ENCODE data around the gene SEC23IP. TPM values are rescaled to one million over a fixed set of nuclear protein-coding genes. Genes with fewer than 3 reads are reported as not detected.

The SEC23IP gene
- total RNA-seq, 1 donor from 2014 or later, result 17.7 TPM

DNA sequence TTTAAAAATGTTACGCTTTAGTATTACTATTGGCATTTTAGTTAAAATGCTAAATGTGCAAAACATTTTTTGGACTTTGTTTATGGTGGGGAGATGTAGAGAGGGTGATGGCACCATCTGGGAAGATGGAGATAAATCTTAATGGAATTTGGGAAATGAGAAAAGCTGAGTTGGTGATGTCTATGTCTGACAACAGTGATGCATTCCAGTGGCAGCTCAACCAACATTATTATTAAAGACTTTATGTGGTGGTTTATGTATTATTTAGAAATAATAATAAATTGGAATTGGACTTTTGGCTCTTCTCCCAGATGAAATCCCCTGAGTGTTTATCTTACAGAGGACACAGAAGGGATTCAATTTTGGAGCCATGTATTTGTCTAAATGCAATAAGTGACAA is 77.6 kb downstream of the SEC23IP start:
- Histone ChIP-seq H3K27ac (ENCODE audit: low read depth, low read length) (no peak overlapping the region), H3K4me1 (ENCODE audit: control insufficient read depth in 3 of 3, insufficient read depth in 3 of 3, low read length in 3 of 3) (no peaks in the 10 kb centered on the region), H3K36me3 (ENCODE audit: control insufficient read depth in 3 of 3, insufficient read depth in 3 of 3, low read length in 3 of 3) (no peaks in the 10 kb centered on the region), H3K27me3 (ENCODE audit: control insufficient read depth in 3 of 3, insufficient read depth in 3 of 3, low read length in 3 of 3) (no peaks in the 10 kb centered on the region), H3K9ac (ENCODE audit: low read depth in 1 of 3, low read length in 3 of 3) (no peak overlapping the region), H3K4me3 (ENCODE audit: low read length in 3 of 3) (no peak overlapping the region), H3K9me3 (ENCODE audit: control insufficient read depth in 3 of 3, low read length in 3 of 3) (peaks cover 0 to 9% (median 0%) of the 10 kb centered on the region in 3 donors)

DNA sequence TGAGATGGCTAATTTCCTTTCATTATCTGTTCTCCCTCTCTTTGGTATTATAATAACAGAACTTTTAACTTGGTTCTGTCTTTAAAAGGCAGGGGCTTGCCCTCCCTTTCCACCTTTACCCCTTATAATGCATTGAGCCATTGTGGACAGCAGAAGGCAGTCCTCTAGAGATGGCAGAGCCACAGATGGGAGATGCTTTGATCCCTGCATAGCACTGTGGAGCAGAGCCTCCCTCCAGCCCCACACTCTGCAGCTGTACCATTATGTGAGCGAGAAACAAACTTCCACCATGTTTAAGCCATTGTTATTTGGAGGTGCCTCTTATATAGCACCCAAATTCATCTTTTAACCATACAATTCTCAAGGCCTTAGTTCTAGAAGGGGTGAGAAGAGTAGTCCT is 78.4 kb downstream of the SEC23IP start:
- peaks cover 0 to 9% (median 0%) of the 10 kb centered on the region in 3 donors for H3K9me3 ChIP-seq (ENCODE audit: control insufficient read depth in 3 of 3, low read length in 3 of 3)
- no peak overlapping the region for H3K27ac ChIP-seq (ENCODE audit: low read depth, low read length)
- no peak overlapping the region for H3K9ac ChIP-seq (ENCODE audit: low read depth in 1 of 3, low read length in 3 of 3)
- H3K4me3 ChIP-seq (ENCODE audit: low read length in 3 of 3), result no peak overlapping the region
- H3K27me3 ChIP-seq (ENCODE audit: control insufficient read depth in 3 of 3, insufficient read depth in 3 of 3, low read length in 3 of 3), result no peaks in the 10 kb centered on the region
- no peaks in the 10 kb centered on the region for H3K36me3 ChIP-seq (ENCODE audit: control insufficient read depth in 3 of 3, insufficient read depth in 3 of 3, low read length in 3 of 3)
- H3K4me1 ChIP-seq (ENCODE audit: control insufficient read depth in 3 of 3, insufficient read depth in 3 of 3, low read length in 3 of 3), result no peaks in the 10 kb centered on the region

DNA sequence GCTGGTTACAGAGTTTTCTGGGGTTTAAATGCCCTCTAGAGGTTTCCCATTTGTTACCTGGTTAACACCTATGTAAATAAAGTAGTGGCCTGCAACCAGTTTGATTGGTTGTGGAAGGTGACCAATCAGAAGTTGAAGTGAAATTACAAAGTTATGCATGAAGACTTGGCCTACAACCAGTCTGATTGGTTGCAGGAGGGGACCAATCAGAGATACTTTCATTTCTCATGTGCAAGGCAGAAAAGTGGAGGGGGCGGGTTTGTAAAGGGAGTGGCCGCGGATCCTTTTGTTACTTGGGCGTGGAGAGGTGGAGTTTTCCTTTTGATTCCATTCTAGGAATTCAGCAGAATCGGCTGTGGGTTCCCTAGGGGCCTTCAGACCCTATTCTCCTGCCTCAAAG is 80.8 kb downstream of the SEC23IP start:
- Histone ChIP-seq H3K9me3 (ENCODE audit: control insufficient read depth in 3 of 3, low read length in 3 of 3) (no peaks in the 10 kb centered on the region), H3K27ac (ENCODE audit: low read depth, low read length) (no peak overlapping the region), H3K36me3 (ENCODE audit: control insufficient read depth in 3 of 3, insufficient read depth in 3 of 3, low read length in 3 of 3) (no peaks in the 10 kb centered on the region), H3K4me3 (ENCODE audit: low read length in 3 of 3) (no peak overlapping the region), H3K27me3 (ENCODE audit: control insufficient read depth in 3 of 3, insufficient read depth in 3 of 3, low read length in 3 of 3) (peaks cover 0 to 2% (median 0%) of the 10 kb centered on the region in 3 donors), H3K4me1 (ENCODE audit: control insufficient read depth in 3 of 3, insufficient read depth in 3 of 3, low read length in 3 of 3) (no peaks in the 10 kb centered on the region), H3K9ac (ENCODE audit: low read depth in 1 of 3, low read length in 3 of 3) (no peak overlapping the region)

DNA sequence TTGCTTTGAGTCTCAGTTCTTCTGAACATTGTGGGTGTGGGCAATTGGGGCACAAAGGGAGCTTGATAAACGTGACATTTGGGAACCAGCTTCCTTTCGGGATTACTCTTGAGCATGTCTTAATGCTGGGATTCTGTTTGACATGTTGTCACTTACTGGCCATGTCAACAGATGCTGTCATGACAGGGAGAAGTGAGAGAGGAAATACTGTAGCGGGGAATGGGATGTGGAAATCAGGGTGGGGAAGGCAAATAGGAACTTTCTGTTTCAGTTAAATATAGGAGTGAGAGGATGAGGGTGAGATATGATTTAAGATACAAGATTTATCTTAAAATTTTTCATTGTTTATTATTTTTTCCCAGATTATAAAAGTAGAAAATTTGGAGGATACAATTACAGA is 83.9 kb downstream of the SEC23IP start:
- no peak overlapping the region for H3K4me3 ChIP-seq (ENCODE audit: low read length in 3 of 3)
- H3K27ac ChIP-seq (ENCODE audit: low read depth, low read length), result no peak overlapping the region
- no peaks in the 10 kb centered on the region for H3K4me1 ChIP-seq (ENCODE audit: control insufficient read depth in 3 of 3, insufficient read depth in 3 of 3, low read length in 3 of 3)
- H3K9ac ChIP-seq (ENCODE audit: low read depth in 1 of 3, low read length in 3 of 3), result no peak overlapping the region
- H3K36me3 ChIP-seq (ENCODE audit: control insufficient read depth in 3 of 3, insufficient read depth in 3 of 3, low read length in 3 of 3), result no peaks in the 10 kb centered on the region
- H3K9me3 ChIP-seq (ENCODE audit: control insufficient read depth in 3 of 3, low read length in 3 of 3), result no peaks in the 10 kb centered on the region
- H3K27me3 ChIP-seq (ENCODE audit: control insufficient read depth in 3 of 3, insufficient read depth in 3 of 3, low read length in 3 of 3), result peaks cover 0 to 2% (median 0%) of the 10 kb centered on the region in 3 donors

DNA sequence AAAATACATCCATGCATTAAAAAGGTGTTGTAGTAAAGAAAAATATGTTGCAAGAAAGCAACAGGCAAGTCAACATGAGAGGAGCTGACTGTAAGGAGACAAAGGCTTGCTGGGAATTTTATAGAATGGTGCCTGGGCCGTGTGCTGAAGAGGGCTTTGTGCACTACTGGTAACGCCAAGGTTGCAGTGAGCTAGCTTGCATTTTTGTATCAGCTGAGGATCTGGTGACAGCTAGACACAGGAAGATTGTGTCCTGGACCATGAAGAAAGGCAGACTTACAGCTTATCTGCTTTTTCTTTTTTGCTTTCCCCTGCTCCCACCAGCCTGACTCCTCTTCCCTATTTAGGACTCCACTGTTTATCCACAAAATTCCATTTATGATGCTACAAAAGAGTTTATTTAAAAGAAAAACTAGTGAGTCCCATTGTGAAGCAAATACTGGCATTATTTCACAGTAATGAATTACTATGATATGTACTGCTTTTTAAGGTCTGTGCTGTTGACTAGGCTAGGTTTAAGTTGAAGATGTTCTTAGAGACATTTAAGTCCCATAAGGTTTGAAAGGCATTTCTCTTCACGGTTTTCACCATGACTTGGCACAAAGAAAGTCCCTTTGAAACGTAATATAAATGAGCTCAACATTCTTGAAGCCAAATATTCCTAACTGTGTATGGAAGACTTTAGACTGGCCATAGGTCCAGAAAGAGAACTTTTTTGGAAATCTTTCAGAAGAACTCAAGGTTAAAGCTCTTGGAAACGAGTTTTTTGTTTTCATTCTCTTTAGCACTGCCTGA is 88.6 kb downstream of the SEC23IP start:
- Histone ChIP-seq H3K27me3 (ENCODE audit: control insufficient read depth in 3 of 3, insufficient read depth in 3 of 3, low read length in 3 of 3) (peaks cover 0 to 2% (median 0%) of the 10 kb centered on the region in 3 donors), H3K9me3 (ENCODE audit: control insufficient read depth in 3 of 3, low read length in 3 of 3) (peaks cover 0 to 8% (median 4%) of the 10 kb centered on the region in 3 donors), H3K36me3 (ENCODE audit: control insufficient read depth in 3 of 3, insufficient read depth in 3 of 3, low read length in 3 of 3) (no peaks in the 10 kb centered on the region), H3K9ac (ENCODE audit: low read depth in 1 of 3, low read length in 3 of 3) (no peak overlapping the region), H3K4me1 (ENCODE audit: control insufficient read depth in 3 of 3, insufficient read depth in 3 of 3, low read length in 3 of 3) (no peaks in the 10 kb centered on the region), H3K4me3 (ENCODE audit: low read length in 3 of 3) (no peak overlapping the region), H3K27ac (ENCODE audit: low read depth, low read length) (no peak overlapping the region)

DNA sequence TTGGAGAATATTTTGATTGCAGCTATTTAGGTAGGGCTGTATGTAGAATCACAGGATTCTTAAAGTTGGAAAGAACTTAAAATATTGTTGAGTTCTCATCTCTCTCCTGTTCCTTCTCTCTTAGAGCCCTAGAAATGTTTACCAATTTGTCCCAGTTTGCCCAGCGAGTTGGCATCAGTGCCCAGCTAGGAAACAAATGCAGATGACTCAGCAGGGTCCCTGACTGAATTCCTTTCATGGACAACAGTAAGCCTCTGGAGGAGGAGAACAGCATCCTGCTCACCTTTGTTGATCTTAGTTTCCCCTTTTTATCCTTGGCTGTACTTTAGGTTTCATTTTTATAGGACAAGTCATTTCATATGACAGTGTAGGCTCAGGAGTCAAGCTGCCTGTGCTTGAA is 89.3 kb downstream of the SEC23IP start:
- no peaks in the 10 kb centered on the region for H3K4me1 ChIP-seq (ENCODE audit: control insufficient read depth in 3 of 3, insufficient read depth in 3 of 3, low read length in 3 of 3)
- H3K27me3 ChIP-seq (ENCODE audit: control insufficient read depth in 3 of 3, insufficient read depth in 3 of 3, low read length in 3 of 3), result peaks cover 0 to 2% (median 0%) of the 10 kb centered on the region in 3 donors
- H3K27ac ChIP-seq (ENCODE audit: low read depth, low read length), result no peak overlapping the region
- no peak overlapping the region for H3K4me3 ChIP-seq (ENCODE audit: low read length in 3 of 3)
- no peaks in the 10 kb centered on the region for H3K36me3 ChIP-seq (ENCODE audit: control insufficient read depth in 3 of 3, insufficient read depth in 3 of 3, low read length in 3 of 3)
- H3K9ac ChIP-seq (ENCODE audit: low read depth in 1 of 3, low read length in 3 of 3), result no peak overlapping the region
- H3K9me3 ChIP-seq (ENCODE audit: control insufficient read depth in 3 of 3, low read length in 3 of 3), result peaks cover 0 to 8% (median 4%) of the 10 kb centered on the region in 3 donors

DNA sequence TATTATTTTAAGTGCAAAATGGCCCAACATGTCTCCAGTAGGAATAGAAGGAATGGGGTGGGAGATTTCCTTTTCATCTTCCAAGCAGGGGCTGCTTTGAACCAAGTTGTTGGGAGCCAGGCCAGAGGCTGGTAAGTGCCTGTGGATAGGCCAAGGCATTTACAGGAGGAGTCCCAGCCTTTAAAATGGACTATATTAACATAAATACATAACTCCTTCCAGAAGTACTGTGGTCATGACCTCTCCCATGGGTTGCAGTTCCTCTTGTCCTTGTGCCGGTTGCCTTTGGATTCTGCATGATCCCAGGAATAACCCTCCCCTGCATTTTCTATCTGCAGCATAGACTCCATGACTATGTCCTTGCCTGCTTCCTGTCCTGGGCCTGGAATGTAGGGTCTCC is 95.8 kb downstream of the SEC23IP start:
- H3K9me3 ChIP-seq (ENCODE audit: control insufficient read depth in 3 of 3, low read length in 3 of 3), result peaks cover 0 to 8% (median 4%) of the 10 kb centered on the region in 3 donors
- no peaks in the 10 kb centered on the region for H3K4me1 ChIP-seq (ENCODE audit: control insufficient read depth in 3 of 3, insufficient read depth in 3 of 3, low read length in 3 of 3)
- no peak overlapping the region for H3K9ac ChIP-seq (ENCODE audit: low read depth in 1 of 3, low read length in 3 of 3)
- H3K27ac ChIP-seq (ENCODE audit: low read depth, low read length), result no peak overlapping the region
- no peak overlapping the region for H3K4me3 ChIP-seq (ENCODE audit: low read length in 3 of 3)
- H3K27me3 ChIP-seq (ENCODE audit: control insufficient read depth in 3 of 3, insufficient read depth in 3 of 3, low read length in 3 of 3), result peaks cover 0 to 3% (median 0%) of the 10 kb centered on the region in 3 donors
- H3K36me3 ChIP-seq (ENCODE audit: control insufficient read depth in 3 of 3, insufficient read depth in 3 of 3, low read length in 3 of 3), result no peaks in the 10 kb centered on the region

DNA sequence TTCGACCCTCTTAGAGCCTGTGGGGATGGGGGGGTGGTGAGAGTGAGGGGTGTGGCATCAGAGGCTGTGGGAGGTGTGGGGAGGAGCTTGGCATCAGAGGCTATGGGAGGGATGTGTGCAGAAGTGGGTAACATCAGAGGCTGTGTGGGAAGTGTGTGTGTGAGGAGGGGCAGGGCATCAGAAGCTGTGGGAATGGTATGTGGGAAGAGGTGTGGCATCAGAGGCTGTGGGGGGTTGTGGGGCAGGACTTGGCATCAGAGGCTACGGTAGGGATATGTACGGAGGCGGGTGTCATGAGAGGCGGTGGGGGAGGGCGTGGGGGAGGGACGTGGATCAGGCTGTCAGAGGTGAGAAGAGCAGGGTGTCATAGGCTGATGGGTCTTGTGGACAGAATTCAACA is 97.4 kb downstream of the SEC23IP start:
- no peak overlapping the region for H3K4me3 ChIP-seq (ENCODE audit: low read length in 3 of 3)
- no peak overlapping the region for H3K9ac ChIP-seq (ENCODE audit: low read depth in 1 of 3, low read length in 3 of 3)
- H3K9me3 ChIP-seq (ENCODE audit: control insufficient read depth in 3 of 3, low read length in 3 of 3), result no peaks in the 10 kb centered on the region
- H3K4me1 ChIP-seq (ENCODE audit: control insufficient read depth in 3 of 3, insufficient read depth in 3 of 3, low read length in 3 of 3), result no peaks in the 10 kb centered on the region
- H3K27me3 ChIP-seq (ENCODE audit: control insufficient read depth in 3 of 3, insufficient read depth in 3 of 3, low read length in 3 of 3), result peaks cover 0 to 3% (median 0%) of the 10 kb centered on the region in 3 donors
- H3K27ac ChIP-seq (ENCODE audit: low read depth, low read length), result no peak overlapping the region
- H3K36me3 ChIP-seq (ENCODE audit: control insufficient read depth in 3 of 3, insufficient read depth in 3 of 3, low read length in 3 of 3), result no peaks in the 10 kb centered on the region

DNA sequence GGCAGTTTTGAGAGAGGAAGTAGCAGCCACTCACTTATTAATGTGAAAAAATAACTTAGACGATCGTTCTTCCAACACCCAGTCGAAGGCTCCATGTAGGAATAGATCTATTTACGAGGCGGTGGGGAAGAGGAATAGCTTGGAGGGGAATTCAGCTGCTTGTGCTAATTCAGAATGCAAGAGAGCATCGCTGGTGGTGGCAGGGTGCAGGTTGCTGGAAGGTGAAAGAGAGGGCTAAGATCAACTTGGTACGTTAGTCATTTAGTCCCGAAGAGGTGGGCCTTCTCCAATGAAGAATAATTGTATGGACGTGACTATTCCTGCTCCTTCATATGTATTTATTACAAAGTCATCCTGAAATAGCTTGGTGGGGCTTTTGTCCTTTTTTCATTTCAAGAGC is 98.5 kb downstream of the SEC23IP start:
- Histone ChIP-seq H3K36me3 (ENCODE audit: control insufficient read depth in 3 of 3, insufficient read depth in 3 of 3, low read length in 3 of 3) (no peaks in the 10 kb centered on the region), H3K27ac (ENCODE audit: low read depth, low read length) (no peak overlapping the region), H3K9me3 (ENCODE audit: control insufficient read depth in 3 of 3, low read length in 3 of 3) (no peaks in the 10 kb centered on the region), H3K9ac (ENCODE audit: low read depth in 1 of 3, low read length in 3 of 3) (no peak overlapping the region), H3K4me3 (ENCODE audit: low read length in 3 of 3) (no peak overlapping the region), H3K27me3 (ENCODE audit: control insufficient read depth in 3 of 3, insufficient read depth in 3 of 3, low read length in 3 of 3) (peaks cover 0 to 3% (median 0%) of the 10 kb centered on the region in 3 donors), H3K4me1 (ENCODE audit: control insufficient read depth in 3 of 3, insufficient read depth in 3 of 3, low read length in 3 of 3) (no peaks in the 10 kb centered on the region)

DNA sequence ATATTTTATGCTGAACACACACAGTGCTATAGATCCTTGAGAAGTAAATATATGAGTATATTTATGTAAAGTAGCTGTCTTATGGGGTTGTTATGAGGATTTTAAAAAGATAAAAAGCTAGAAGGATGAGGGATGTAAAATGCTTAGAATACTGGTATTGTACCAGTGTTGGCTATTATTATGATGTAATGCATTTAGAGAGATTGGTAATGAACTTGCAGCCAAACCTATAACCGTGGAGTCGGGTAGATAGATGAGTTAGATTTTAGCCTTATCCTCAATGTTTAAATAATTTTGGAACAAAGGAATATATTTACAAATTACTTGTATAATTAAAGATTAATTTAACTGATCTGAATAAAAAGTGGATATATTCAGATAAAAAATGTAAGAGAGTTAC is 99.3 kb downstream of the SEC23IP start:
- Histone ChIP-seq H3K27ac (ENCODE audit: low read depth, low read length) (no peak overlapping the region), H3K36me3 (ENCODE audit: control insufficient read depth in 3 of 3, insufficient read depth in 3 of 3, low read length in 3 of 3) (no peaks in the 10 kb centered on the region), H3K4me1 (ENCODE audit: control insufficient read depth in 3 of 3, insufficient read depth in 3 of 3, low read length in 3 of 3) (no peaks in the 10 kb centered on the region)

More for the DNA sequence above, 99.3 kb downstream of the SEC23IP start:
- no peak overlapping the region for H3K9ac ChIP-seq (ENCODE audit: low read depth in 1 of 3, low read length in 3 of 3)
- no peak overlapping the region for H3K4me3 ChIP-seq (ENCODE audit: low read length in 3 of 3)
- H3K9me3 ChIP-seq (ENCODE audit: control insufficient read depth in 3 of 3, low read length in 3 of 3), result no peaks in the 10 kb centered on the region
- peaks cover 0 to 3% (median 0%) of the 10 kb centered on the region in 3 donors for H3K27me3 ChIP-seq (ENCODE audit: control insufficient read depth in 3 of 3, insufficient read depth in 3 of 3, low read length in 3 of 3)

Data from skeletal muscle tissue (tissue), 4 donors.